IMR-90 (cell line): Measurements from ENCODE around the gene NNAT. TPM values are rescaled to one million over a fixed set of nuclear protein-coding genes. Genes with fewer than 3 reads are reported as not detected.

Source experiments
- ATAC-seq: fragments of 200-7000 bp; cut with Tn5 transposase; 2 replicates; pipeline ENCODE4 v1.9.1; 2020; ENCODE audit warnings: low read depth, mild to moderate bottlenecking, moderate library complexity
- BruUV-seq: library from RNA; stranded (reverse); fragments of 400-500 nt; replicated peaks from 2 replicates; lab custom pipeline; 2021; lab: Mats Ljungman, UMichigan
- CTCF ChIA-PET: fragments of 300-600 bp; formaldehyde crosslinking; extraction: SDS; loops from one replicate; lab custom pipeline; 2021; ENCODE audit warnings: antibody characterized with exemption; lab: Yijun Ruan, JAX
- POLR2A ChIA-PET: fragments of 300-600 bp; sonication (Branson Sonifier 250); formaldehyde crosslinking; loops from one replicate; lab custom pipeline; 2022; ENCODE audit warnings: antibody characterized with exemption; ENCODE audit not compliant: unreplicated experiment; lab: Charles Lee
- DNase-seq: peaks from one replicate; pipeline ENCODE4 v3.0.0; 2013
- H2AFZ ChIP-seq: replicated peaks from 2 replicates; pipeline ENCODE3; 2013; ENCODE audit warnings: low read length, mild to moderate bottlenecking; ENCODE audit not compliant: poor library complexity
- H2AK5ac ChIP-seq: 2 replicates; pipeline ENCODE4 v1.6.1; 2013; ENCODE audit warnings: low read depth, low read length, inconsistent platforms
- H2AK9ac ChIP-seq: replicated peaks from 2 replicates; pipeline ENCODE3; 2013; ENCODE audit warnings: mild to moderate bottlenecking, low read depth, low read length, moderate library complexity; ENCODE audit not compliant: poor library complexity
- H2BK120ac ChIP-seq: 2 replicates; pipeline ENCODE4 v1.6.1; 2013; ENCODE audit warnings: low read depth, low read length, inconsistent platforms
- H2BK15ac ChIP-seq: 3 replicates; pipeline ENCODE4 v1.6.1; 2013; ENCODE audit warnings: low read depth, low read length, inconsistent platforms
- H2BK20ac ChIP-seq: 2 replicates; pipeline ENCODE4 v1.6.1; 2013; ENCODE audit warnings: low read depth, mild to moderate bottlenecking, inconsistent platforms, low read length, moderate library complexity
- H2BK5ac ChIP-seq: 2 replicates; pipeline ENCODE4 v1.6.1; 2013; ENCODE audit warnings: mild to moderate bottlenecking, low read depth, low read length, inconsistent platforms; ENCODE audit not compliant: poor library complexity, severe bottlenecking
- H3K14ac ChIP-seq: replicated peaks from 2 replicates; pipeline ENCODE4 v1.6.1; 2013; ENCODE audit warnings: low read depth, low read length, inconsistent platforms
- H3K18ac ChIP-seq: 2 replicates; pipeline ENCODE4 v1.6.1; 2013; ENCODE audit warnings: low read depth, low read length, control low read depth
- H3K23ac ChIP-seq: 2 replicates; pipeline ENCODE4 v1.6.1; 2013; ENCODE audit warnings: low read depth, low read length, inconsistent platforms
- H3K27ac ChIP-seq: 2 replicates; pipeline ENCODE4 v1.5.1; 2013; ENCODE audit warnings: mild to moderate bottlenecking, control low read depth, low read length; ENCODE audit not compliant: insufficient read depth
- H3K27me3 ChIP-seq: 2 replicates; pipeline ENCODE4 v1.6.1; 2013; ENCODE audit warnings: low read length; ENCODE audit not compliant: control insufficient read depth, insufficient read depth
- H3K36me3 ChIP-seq: 2 replicates; pipeline ENCODE4 v1.6.1; 2013; ENCODE audit warnings: low read length, mixed read lengths; ENCODE audit not compliant: control insufficient read depth, insufficient read depth
- H3K4ac ChIP-seq: 2 replicates; pipeline ENCODE4 v1.6.1; 2013; ENCODE audit warnings: low read depth, low read length, inconsistent platforms
- H3K4me1 ChIP-seq: 2 replicates; pipeline ENCODE4 v1.6.1; 2013; ENCODE audit warnings: low read length, mixed read lengths; ENCODE audit not compliant: control insufficient read depth, insufficient read depth
- H3K4me2 ChIP-seq: 2 replicates; pipeline ENCODE4 v1.6.1; 2013; ENCODE audit warnings: low read depth, mild to moderate bottlenecking, control low read depth, low read length, moderate library complexity
- H3K4me3 ChIP-seq: 2 replicates; pipeline ENCODE4 v1.5.1; 2013; ENCODE audit warnings: low read depth, mild to moderate bottlenecking, control low read depth, low read length, moderate library complexity; ENCODE audit not compliant: insufficient read depth
- H3K56ac ChIP-seq: 2 replicates; pipeline ENCODE4 v1.6.1; 2013; ENCODE audit warnings: low read length, inconsistent platforms; ENCODE audit not compliant: insufficient read depth; ENCODE audit errors: extremely low read depth
- H3K79me1 ChIP-seq, 2 experiments: 2 replicates each; pipeline ENCODE4 v1.6.1; 2013; ENCODE audit warnings: low read length in 2 of 2, inconsistent platforms in 1 of 2, low read depth in 1 of 2
- H3K9ac ChIP-seq: 2 replicates; pipeline ENCODE4 v1.6.1; 2013; ENCODE audit warnings: low read depth, low read length, control low read depth
- H3K9me1 ChIP-seq: 2 replicates; pipeline ENCODE4 v1.6.1; 2013; ENCODE audit warnings: low read length, inconsistent platforms; ENCODE audit not compliant: insufficient read depth
- H3K9me3 ChIP-seq: 2 replicates; pipeline ENCODE4 v1.6.1; 2013; ENCODE audit warnings: low read length; ENCODE audit not compliant: control insufficient read depth, insufficient read depth
- H4K20me1 ChIP-seq: 2 replicates; pipeline ENCODE4 v1.6.1; 2013; ENCODE audit warnings: low read length, inconsistent platforms; ENCODE audit not compliant: insufficient read depth
- H4K5ac ChIP-seq: 2 replicates; pipeline ENCODE4 v1.6.1; 2013; ENCODE audit warnings: mild to moderate bottlenecking, low read depth, low read length, control low read depth
- H4K8ac ChIP-seq, 2 experiments: 2 replicates each; pipeline ENCODE4 v1.6.1; 2013; ENCODE audit warnings: low read depth in 2 of 2, low read length in 2 of 2, control low read depth in 1 of 2, inconsistent platforms in 1 of 2
- H4K91ac ChIP-seq: 2 replicates; pipeline ENCODE4 v1.6.1; 2013; ENCODE audit warnings: low read depth, low read length, inconsistent platforms; ENCODE audit not compliant: insufficient read depth
- BHLHE40 ChIP-seq: fragments of 150-350 bp; IDR thresholded peaks from 2 replicates; pipeline ENCODE4 v1.6.1; 2016; ENCODE audit warnings: mild to moderate bottlenecking, low read depth, low read length
- CEBPB ChIP-seq: IDR thresholded peaks from 2 replicates; pipeline ENCODE4 v1.6.1; 2012; ENCODE audit warnings: low read depth, low read length, improper control_type of control experiment
- CHD1 ChIP-seq: IDR thresholded peaks from 2 replicates; pipeline ENCODE4 v1.6.1; 2012; ENCODE audit warnings: low read depth, low read length, improper control_type of control experiment
- ELK1 ChIP-seq: fragments of 150-350 bp; IDR thresholded peaks from 2 replicates; pipeline ENCODE4 v1.6.1; 2016; ENCODE audit warnings: low read depth, mild to moderate bottlenecking, low read length, moderate library complexity, borderline replicate concordance
- FOS ChIP-seq: fragments of 150-350 bp; IDR thresholded peaks from 2 replicates; pipeline ENCODE4 v1.6.1; 2016; ENCODE audit warnings: low read depth, low read length
- NFE2L2 ChIP-seq: fragments of 150-350 bp; IDR thresholded peaks from 2 replicates; pipeline ENCODE4 v1.6.1; 2016; ENCODE audit warnings: low read depth, mild to moderate bottlenecking, low read length
- RAD21 ChIP-seq: IDR thresholded peaks from 2 replicates; pipeline ENCODE4 v1.6.1; 2012; ENCODE audit warnings: low read length, improper control_type of control experiment
- SMC3 ChIP-seq: fragments of 150-350 bp; IDR thresholded peaks from 2 replicates; pipeline ENCODE4 v1.6.1; 2016; ENCODE audit warnings: low read depth, mild to moderate bottlenecking, antibody characterized with exemption, low read length, moderate library complexity
- WGBS, 2 experiments: methylation state at CpG; one replicate each; pipeline versions ENCODE4 v1.1.5 to v1.1.7; 2013; ENCODE audit warnings: missing lambda C conversion rate in 2 of 2; ENCODE audit not compliant: insufficient read length in 1 of 2; ENCODE audit errors: extremely low coverage in 2 of 2; 5-methylcytosine and 5-hydroxymethylcytosine counted together
- dilution Hi-C: fragments of 300-500 bp; cut with HindIII; formaldehyde crosslinking; loops from one replicate; pipeline ENCODE4 v1.14.3; 2018; ENCODE audit warnings: low sequenced_read_pairs; ENCODE audit not compliant: unreplicated experiment
- in situ Hi-C: fragments of 300-500 bp; cut with MboI; formaldehyde crosslinking; loops from 3 replicates; pipeline ENCODE4 v1.14.3; 2019; ENCODE audit warnings: low sequenced_read_pairs, inconsistent platforms, mixed read lengths
- intact Hi-C: fragments of 100-400 bp; cut with micrococcal nuclease; formaldehyde crosslinking; loops from 2 replicates; pipeline ENCODE4 v1.10.0; 2022
- polyA plus RNA-seq, 3 experiments: library from polyadenylated mRNA; depleted of rRNA; stranded (reverse); fragments of >200 nt; gene quantifications; 2 replicates each; pipeline ENCODE4 v1.2.3, GENCODE V29; 2012; ENCODE audit warnings: low replicate concordance in 1 of 3
- total RNA-seq: library from RNA; depleted of rRNA; stranded (reverse); fragments of >200 nt; gene quantifications from 2 replicates; pipeline ENCODE4 v1.2.3, GENCODE V29; 2012

Gene NNAT
- total and polyA plus RNA-seq, 2 of the 4 experiments (the other 2 are of a cell fraction) = 2.0 to 6.5 TPM

GRCh38 chr20:37501940-37502339 lies 19.1 kb upstream of the NNAT start:
- no peak overlapping the region for H2BK20ac ChIP-seq
- H3K14ac ChIP-seq = no peak overlapping the region
- H3K23ac ChIP-seq = no peak overlapping the region
- ChIA-PET CTCF (no interaction called here), POLR2A (no interaction called here)
- no peak overlapping the region for H4K91ac ChIP-seq
- no TSS peak for BruUV-seq
- H3K56ac ChIP-seq = no peak overlapping the region
- no peaks in the 10 kb centered on the region for H3K27me3 ChIP-seq
- H3K4me1 ChIP-seq = peaks cover 4% of the 10 kb centered on the region
- H3K27ac ChIP-seq = no peak overlapping the region
- DNase-seq (no peak), ATAC-seq (no peak)
- no peak overlapping the region for H2BK15ac ChIP-seq
- no peak overlapping the region for H2AK5ac ChIP-seq
- TF ChIP-seq NFE2L2 (no peak), ELK1 (no peak), RAD21 (no peak), CEBPB (no peak), CHD1 (no peak), FOS (no peak), SMC3 (no peak), BHLHE40 (no peak)
- dilution Hi-C loops (no loop called here), in situ Hi-C loops (no loop called here), intact Hi-C loops (no loop called here)
- no peak overlapping the region for H4K8ac ChIP-seq
- no peak overlapping the region for H3K4me3 ChIP-seq
- peaks cover 21% of the 10 kb centered on the region for H3K9me1 ChIP-seq
- no peak overlapping the region for H2BK120ac ChIP-seq
- H3K9me3 ChIP-seq = no peaks in the 10 kb centered on the region
- no peak overlapping the region for H3K18ac ChIP-seq
- H4K20me1 ChIP-seq = peaks cover 12% of the 10 kb centered on the region; the same call in 1 of the 2 replicates
- no peaks in the 10 kb centered on the region for H3K36me3 ChIP-seq
- no peak overlapping the region for H2AFZ ChIP-seq
- no peak overlapping the region for H3K4me2 ChIP-seq
- no peak overlapping the region for H2AK9ac ChIP-seq
- H3K79me1 ChIP-seq = peaks cover 0 to 11% of the 10 kb centered on the region in 2 experiments; a peak in 2 of 4 replicates
- no peak overlapping the region for H3K4ac ChIP-seq
- no peak overlapping the region for H3K9ac ChIP-seq
- no peak overlapping the region for H4K5ac ChIP-seq
- WGBS, 2 experiments = no CpG with 5 or more reads among the region's 7 CpGs
- no peak overlapping the region for H2BK5ac ChIP-seq
